ENCODE measurements around the gene LRP10.
"Not testable (repeated sequence)": the region's sequence is repeated elsewhere in the genome, so short reads cannot be mapped to it uniquely, and the experiment has no call there.

Gene LRP10

GRCh38 chr14:22844221-22845102 lies 27.1 kb upstream of the LRP10 start:
- DNase-seq: peak in 1 of 3 donors; percentile 19

GRCh38 chr14:22845103-22845394 lies 26.5 kb upstream of the LRP10 start:
- DNase-seq: peak in 1 of 3 donors; percentile 16

- no peak for DNase-seq
These were observed 25.5 kb upstream of the LRP10 start for GRCh38 chr14:22845821-22846625.

GRCh38 chr14:22846811-22847307 lies 24.7 kb upstream of the LRP10 start:
- no peak for DNase-seq

- DNase-seq: peak; percentile 93 to 98 (median 95)
These were observed 23.7 kb upstream of the LRP10 start for GRCh38 chr14:22847661-22848341.

GRCh38 chr14:22848351-22849164 lies 23.0 kb upstream of the LRP10 start:
- peak; percentile 71 to 82 (median 77) for DNase-seq

- DNase-seq: peak in 1 of 3 donors; percentile 18
These were observed 22.2 kb upstream of the LRP10 start for GRCh38 chr14:22849212-22849819.

- DNase-seq: peak; percentile 91 to 97 (median 93)
These were observed 20.4 kb upstream of the LRP10 start for GRCh38 chr14:22850944-22851764.

- DNase-seq: peak in 1 of 3 donors; percentile 12
These were observed 19.4 kb upstream of the LRP10 start for GRCh38 chr14:22852178-22852577.

- no peak for DNase-seq
These were observed 19.0 kb upstream of the LRP10 start for GRCh38 chr14:22852599-22852939.

GRCh38 chr14:22852940-22853767 lies 18.4 kb upstream of the LRP10 start:
- peak; percentile 90 to 93 (median 92) for DNase-seq

- not testable (repeated sequence) for DNase-seq
These were observed 17.2 kb upstream of the LRP10 start for GRCh38 chr14:22854296-22854695.

GRCh38 chr14:22854963-22855724 lies 16.4 kb upstream of the LRP10 start:
- peak in 1 of 3 donors; percentile 13 for DNase-seq

- DNase-seq: no peak
These were observed 15.1 kb upstream of the LRP10 start for GRCh38 chr14:22856428-22856827.

- DNase-seq: not testable (repeated sequence)
These were observed 11.2 kb upstream of the LRP10 start for GRCh38 chr14:22860377-22860776.

- DNase-seq: no peak
These were observed 9.9 kb upstream of the LRP10 start for GRCh38 chr14:22861651-22862050.

- DNase-seq: no peak
These were observed 6.6 kb upstream of the LRP10 start for GRCh38 chr14:22864979-22865378.

- peak in 2 of 3 donors; percentile 21 to 37 for DNase-seq
These were observed 5.8 kb upstream of the LRP10 start for GRCh38 chr14:22865424-22866405.

All from suppressor macrophage treated with lipopolysaccharide for 1 hour (primary cell).